K562 (cell line): ENCODE results near the gene TNFRSF13B. TPM values are rescaled to one million over a fixed set of nuclear protein-coding genes. Genes with fewer than 3 reads are reported as not detected.

ENCODE experiments used
- GABPA ChIP-seq: fragments of 200-800 bp; sonication (Bioruptor generic); conservative IDR thresholded peaks from 2 replicates; pipeline ENCODE4 v1.6.1; 2016; ENCODE audit warnings: low read depth, missing genetic modification characterization, missing compliant biosample characterization
- MED1 ChIP-seq: sonication (generic); formaldehyde crosslinking; IDR thresholded peaks from 2 replicates; pipeline ENCODE4 v1.8.1; 2023; ENCODE audit warnings: missing genetic modification reagents, borderline replicate concordance
- polyA plus RNA-seq, 8 experiments: library from polyadenylated mRNA; depleted of rRNA in 4 of 8; stranded (reverse) in 5 of 8; unstranded in 3 of 8; fragments of >200 nt; fragmentation: Nextera tagmentation in 2 of 8; fragmentation: Illumina TruSeq in 1 of 8; extraction: Ambion mirVana in 2 of 8; extraction: Trizol in 1 of 8; gene quantifications; 2 replicates each; pipeline versions ENCODE4 v1.2.1 to v1.2.3, GENCODE V29; 2011 to 2014; ENCODE audit warnings: inconsistent platforms in 1 of 8, missing spikeins in 1 of 8
- total RNA-seq, 7 experiments: library from RNA; depleted of rRNA in 6 of 7; stranded (reverse); fragments of >200 nt in 6 of 7; fragmentation: Illumina TruSeq in 2 of 7; extraction: Trizol in 2 of 7; gene quantifications; 2 replicates each; pipeline versions ENCODE4 v1.2.1 to v1.2.3, GENCODE V29; 2011 to 2021; ENCODE audit warnings: low replicate concordance in 1 of 7
- TF ChIP-seq, protein P1 (sequence below): fragments of 250-450 bp; sonication (Bioruptor Pico); IDR thresholded peaks from 2 replicates; pipeline ENCODE4 v1.4.0; 2020; ENCODE audit warnings: mild to moderate bottlenecking, moderate library complexity, borderline replicate concordance
- TF ChIP-seq, protein P2 (sequence below): fragments of 250-450 bp; sonication (Bioruptor Pico); IDR thresholded peaks from 2 replicates; pipeline ENCODE4 v1.4.0; 2020; ENCODE audit warnings: mild to moderate bottlenecking
- TF ChIP-seq, protein P3 (sequence below): fragments of 250-450 bp; sonication (Bioruptor Pico); IDR thresholded peaks from 2 replicates; pipeline ENCODE4 v1.4.0; 2020

TNFRSF13B gene
- total and polyA plus RNA-seq, 9 of the 15 experiments (the other 6 are each of a cell fraction or from before 2014, with no cell fraction given), result not detected

- TF ChIP-seq, protein P1, sequence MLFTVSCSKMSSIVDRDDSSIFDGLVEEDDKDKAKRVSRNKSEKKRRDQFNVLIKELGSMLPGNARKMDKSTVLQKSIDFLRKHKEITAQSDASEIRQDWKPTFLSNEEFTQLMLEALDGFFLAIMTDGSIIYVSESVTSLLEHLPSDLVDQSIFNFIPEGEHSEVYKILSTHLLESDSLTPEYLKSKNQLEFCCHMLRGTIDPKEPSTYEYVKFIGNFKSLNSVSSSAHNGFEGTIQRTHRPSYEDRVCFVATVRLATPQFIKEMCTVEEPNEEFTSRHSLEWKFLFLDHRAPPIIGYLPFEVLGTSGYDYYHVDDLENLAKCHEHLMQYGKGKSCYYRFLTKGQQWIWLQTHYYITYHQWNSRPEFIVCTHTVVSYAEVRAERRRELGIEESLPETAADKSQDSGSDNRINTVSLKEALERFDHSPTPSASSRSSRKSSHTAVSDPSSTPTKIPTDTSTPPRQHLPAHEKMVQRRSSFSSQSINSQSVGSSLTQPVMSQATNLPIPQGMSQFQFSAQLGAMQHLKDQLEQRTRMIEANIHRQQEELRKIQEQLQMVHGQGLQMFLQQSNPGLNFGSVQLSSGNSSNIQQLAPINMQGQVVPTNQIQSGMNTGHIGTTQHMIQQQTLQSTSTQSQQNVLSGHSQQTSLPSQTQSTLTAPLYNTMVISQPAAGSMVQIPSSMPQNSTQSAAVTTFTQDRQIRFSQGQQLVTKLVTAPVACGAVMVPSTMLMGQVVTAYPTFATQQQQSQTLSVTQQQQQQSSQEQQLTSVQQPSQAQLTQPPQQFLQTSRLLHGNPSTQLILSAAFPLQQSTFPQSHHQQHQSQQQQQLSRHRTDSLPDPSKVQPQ (CRISPR knock-in tag), result no peak
- TF ChIP-seq GABPA (tag) (no peak), MED1 (CRISPR knock-in tag) (no peak)
- TF ChIP-seq, protein P2, sequence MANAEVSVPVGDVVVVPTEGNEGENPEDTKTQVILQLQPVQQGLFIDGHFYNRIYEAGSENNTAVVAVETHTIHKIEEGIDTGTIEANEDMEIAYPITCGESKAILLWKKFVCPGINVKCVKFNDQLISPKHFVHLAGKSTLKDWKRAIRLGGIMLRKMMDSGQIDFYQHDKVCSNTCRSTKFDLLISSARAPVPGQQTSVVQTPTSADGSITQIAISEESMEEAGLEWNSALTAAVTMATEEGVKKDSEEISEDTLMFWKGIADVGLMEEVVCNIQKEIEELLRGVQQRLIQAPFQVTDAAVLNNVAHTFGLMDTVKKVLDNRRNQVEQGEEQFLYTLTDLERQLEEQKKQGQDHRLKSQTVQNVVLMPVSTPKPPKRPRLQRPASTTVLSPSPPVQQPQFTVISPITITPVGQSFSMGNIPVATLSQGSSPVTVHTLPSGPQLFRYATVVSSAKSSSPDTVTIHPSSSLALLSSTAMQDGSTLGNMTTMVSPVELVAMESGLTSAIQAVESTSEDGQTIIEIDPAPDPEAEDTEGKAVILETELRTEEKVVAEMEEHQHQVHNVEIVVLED (CRISPR knock-in tag), result no peak
- TF ChIP-seq, protein P3, sequence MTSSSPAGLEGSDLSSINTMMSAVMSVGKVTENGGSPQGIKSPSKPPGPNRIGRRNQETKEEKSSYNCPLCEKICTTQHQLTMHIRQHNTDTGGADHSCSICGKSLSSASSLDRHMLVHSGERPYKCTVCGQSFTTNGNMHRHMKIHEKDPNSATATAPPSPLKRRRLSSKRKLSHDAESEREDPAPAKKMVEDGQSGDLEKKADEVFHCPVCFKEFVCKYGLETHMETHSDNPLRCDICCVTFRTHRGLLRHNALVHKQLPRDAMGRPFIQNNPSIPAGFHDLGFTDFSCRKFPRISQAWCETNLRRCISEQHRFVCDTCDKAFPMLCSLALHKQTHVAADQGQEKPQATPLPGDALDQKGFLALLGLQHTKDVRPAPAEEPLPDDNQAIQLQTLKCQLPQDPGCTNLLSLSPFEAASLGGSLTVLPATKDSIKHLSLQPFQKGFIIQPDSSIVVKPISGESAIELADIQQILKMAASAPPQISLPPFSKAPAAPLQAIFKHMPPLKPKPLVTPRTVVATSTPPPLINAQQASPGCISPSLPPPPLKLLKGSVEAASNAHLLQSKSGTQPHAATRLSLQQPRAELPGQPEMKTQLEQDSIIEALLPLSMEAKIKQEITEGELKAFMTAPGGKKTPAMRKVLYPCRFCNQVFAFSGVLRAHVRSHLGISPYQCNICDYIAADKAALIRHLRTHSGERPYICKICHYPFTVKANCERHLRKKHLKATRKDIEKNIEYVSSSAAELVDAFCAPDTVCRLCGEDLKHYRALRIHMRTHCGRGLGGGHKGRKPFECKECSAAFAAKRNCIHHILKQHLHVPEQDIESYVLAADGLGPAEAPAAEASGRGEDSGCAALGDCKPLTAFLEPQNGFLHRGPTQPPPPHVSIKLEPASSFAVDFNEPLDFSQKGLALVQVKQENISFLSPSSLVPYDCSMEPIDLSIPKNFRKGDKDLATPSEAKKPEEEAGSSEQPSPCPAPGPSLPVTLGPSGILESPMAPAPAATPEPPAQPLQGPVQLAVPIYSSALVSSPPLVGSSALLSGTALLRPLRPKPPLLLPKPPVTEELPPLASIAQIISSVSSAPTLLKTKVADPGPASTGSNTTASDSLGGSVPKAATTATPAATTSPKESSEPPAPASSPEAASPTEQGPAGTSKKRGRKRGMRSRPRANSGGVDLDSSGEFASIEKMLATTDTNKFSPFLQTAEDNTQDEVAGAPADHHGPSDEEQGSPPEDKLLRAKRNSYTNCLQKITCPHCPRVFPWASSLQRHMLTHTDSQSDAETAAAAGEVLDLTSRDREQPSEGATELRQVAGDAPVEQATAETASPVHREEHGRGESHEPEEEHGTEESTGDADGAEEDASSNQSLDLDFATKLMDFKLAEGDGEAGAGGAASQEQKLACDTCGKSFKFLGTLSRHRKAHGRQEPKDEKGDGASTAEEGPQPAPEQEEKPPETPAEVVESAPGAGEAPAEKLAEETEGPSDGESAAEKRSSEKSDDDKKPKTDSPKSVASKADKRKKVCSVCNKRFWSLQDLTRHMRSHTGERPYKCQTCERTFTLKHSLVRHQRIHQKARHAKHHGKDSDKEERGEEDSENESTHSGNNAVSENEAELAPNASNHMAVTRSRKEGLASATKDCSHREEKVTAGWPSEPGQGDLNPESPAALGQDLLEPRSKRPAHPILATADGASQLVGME (CRISPR knock-in tag), result no peak
Measured at GRCh38 chr17:17019430-17019762, 47.5 kb upstream of the TNFRSF13B start (continued).
